HG02759 (cell line): ENCODE measurements around the gene GRPEL1.
"Not testable (repeated sequence)": the region's sequence is repeated elsewhere in the genome, so short reads cannot be mapped to it uniquely, and the experiment has no call there.

Experiments
- ATAC-seq: cut with Tn5 transposase; IDR thresholded peaks from one replicate; pipeline ENCODE4 v1.9.1; 2021; ENCODE audit warnings: mild to moderate bottlenecking, moderate library complexity; ENCODE audit not compliant: unreplicated experiment

Gene GRPEL1

DNA sequence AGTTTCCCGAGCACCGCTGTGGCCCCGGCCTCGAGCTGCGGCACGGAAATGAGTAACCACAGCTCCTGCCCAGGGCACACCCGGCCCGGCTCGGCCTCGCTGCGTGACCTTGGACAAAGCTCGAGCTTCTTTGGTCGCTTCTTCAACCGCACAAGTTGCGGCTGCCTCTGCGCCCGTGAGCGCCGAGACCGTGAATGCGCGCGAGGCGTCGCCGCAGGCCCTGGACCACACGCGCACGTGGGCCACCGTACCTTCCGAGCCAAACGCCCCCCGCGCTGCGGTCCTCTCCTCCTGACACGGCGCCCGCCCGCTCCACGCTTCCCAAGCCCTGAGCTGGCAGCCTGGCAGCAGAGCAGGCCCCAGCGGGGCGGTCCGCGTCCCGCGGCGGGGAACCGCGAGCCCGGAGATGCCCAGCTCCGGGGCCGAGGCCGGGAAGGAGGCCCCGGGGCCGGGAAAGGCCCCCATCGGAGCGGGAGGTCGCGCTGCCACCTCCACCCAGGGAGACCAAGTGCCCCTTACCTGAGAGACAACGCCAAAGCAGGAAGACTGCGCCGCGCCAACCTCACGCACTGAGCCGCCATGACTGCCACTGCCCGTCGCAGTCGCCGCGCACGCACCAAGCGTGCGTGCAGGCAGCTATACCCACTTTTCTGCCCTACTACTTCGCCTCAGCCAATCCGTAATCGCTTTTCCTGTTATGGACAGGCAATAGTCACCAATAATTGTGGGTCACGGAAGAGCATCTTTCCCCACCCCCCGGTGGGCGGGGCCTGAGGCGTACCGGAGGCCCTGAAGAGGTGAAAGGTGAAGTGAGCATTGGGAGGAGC lies at the start of gene GRPEL1:
GRPEL1 (minus strand) TSS at position 613 of the 827 bp plus-strand sequence; CDS start at position 581, 32 bp downstream.
- ATAC-seq: peak; percentile 93

GRCh38 chr4:7116705-7117104 lies 48.8 kb upstream of the GRPEL1 start:
- ATAC-seq: no peak

DNA sequence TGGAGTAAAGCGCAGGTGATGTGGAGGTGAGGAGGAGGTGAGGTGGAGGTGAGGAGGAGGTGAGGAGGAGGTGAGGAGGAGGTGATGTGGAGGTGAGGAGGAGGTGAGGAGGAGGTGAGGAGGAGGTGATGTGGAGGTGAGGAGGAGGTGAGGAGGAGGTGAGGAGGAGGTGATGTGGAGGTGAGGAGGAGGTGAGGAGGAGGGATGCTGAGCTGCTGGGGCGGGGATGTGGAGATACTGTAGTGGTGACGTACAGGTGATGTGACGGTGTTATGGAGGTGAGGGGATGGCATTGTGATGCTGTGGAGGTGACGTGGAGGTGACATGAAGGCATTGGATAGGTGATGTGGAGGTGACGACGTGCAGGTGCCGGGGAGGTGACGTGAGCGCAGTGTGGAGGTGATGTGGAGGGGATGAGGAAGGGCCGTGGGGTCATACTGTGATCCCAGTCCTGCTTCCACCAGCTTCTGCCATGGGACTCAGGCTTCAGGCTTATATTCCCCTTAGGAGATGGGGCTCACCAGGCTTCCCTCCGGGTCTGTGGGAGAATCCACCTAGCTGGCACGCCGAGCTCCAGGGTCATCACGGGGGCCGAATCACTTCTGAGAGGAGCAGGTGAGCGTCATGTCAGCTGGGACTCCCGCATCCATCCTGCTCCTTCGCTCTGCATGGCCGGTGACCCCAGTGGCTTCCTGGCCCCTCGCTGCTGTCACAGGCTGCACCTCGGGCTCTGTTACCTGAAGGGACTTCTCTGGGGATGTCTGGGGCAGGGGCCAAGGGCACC lies 47.9 kb upstream of the GRPEL1 start:
- ATAC-seq: no peak

- no peak for ATAC-seq
Observed at GRCh38 chr4:7112656-7113055, 44.8 kb upstream of the GRPEL1 start.

DNA sequence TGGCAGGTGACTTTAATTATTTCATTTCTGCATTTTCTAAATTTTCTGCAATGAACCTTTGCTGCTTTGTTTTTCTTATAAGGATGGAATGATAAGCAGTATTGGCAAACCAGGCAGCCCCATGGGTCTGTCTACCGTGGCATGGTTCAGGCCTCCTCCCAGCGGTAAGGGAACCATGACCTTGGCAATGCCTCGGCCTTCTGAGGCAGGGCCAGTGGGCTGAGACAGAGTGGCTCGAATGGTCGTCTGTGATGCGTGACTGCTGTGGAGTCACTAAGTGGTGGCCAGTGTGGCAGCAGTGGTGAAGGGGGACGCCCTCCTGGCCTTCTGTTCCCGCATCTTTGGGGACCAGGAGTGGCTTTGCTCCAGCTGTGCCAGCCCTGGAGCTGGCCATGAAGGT lies 43.6 kb upstream of the GRPEL1 start:
- no peak for ATAC-seq

DNA sequence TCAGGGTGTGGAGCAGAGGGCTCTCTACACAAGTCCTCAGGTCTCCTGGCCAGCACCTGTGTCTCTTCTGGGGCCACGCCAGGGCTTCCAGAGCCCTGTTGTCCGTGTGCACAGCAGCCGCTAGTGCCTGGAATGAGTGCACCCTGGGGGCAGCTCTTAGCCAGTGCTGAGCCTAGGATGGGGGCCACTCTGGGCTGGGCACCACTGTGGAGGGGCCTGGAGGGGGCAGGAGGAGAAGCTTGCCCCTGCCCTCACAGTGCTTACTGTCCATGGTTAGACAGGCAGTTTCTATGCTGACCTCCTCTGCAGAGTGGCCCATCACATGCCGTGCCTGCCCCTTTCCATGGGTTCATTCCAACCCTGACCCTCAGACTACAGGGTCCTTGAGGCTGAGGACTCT lies 42.7 kb upstream of the GRPEL1 start:
- no peak for ATAC-seq

GRCh38 chr4:7109169-7109568 lies 41.3 kb upstream of the GRPEL1 start:
- ATAC-seq: no peak

- ATAC-seq: no peak
Observed at GRCh38 chr4:7108660-7109059, 40.8 kb upstream of the GRPEL1 start.

GRCh38 chr4:7108046-7108625 lies 40.3 kb upstream of the GRPEL1 start:
- ATAC-seq: no peak

GRCh38 chr4:7107166-7107905 lies 39.5 kb upstream of the GRPEL1 start:
- ATAC-seq: no peak

DNA sequence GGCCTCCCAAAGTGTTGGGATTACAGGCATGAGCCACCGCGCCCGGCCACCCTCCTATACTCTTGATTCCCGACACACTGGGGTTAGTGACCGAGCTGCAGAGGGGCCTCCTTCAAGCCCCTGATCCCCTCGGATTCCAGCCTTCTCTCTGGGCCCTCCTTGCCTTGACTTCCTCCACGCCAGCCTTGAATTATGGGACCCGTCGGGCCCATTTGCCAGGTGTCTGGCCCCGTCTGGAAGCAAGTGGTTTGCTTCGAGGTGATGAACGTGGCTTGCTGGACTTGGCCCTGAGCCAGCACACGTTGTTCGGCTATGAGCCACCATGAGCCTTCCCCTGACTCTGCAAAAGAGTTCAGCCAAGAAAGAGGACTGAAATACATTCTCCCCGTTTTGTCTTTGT lies 37.4 kb upstream of the GRPEL1 start:
- no peak for ATAC-seq

DNA sequence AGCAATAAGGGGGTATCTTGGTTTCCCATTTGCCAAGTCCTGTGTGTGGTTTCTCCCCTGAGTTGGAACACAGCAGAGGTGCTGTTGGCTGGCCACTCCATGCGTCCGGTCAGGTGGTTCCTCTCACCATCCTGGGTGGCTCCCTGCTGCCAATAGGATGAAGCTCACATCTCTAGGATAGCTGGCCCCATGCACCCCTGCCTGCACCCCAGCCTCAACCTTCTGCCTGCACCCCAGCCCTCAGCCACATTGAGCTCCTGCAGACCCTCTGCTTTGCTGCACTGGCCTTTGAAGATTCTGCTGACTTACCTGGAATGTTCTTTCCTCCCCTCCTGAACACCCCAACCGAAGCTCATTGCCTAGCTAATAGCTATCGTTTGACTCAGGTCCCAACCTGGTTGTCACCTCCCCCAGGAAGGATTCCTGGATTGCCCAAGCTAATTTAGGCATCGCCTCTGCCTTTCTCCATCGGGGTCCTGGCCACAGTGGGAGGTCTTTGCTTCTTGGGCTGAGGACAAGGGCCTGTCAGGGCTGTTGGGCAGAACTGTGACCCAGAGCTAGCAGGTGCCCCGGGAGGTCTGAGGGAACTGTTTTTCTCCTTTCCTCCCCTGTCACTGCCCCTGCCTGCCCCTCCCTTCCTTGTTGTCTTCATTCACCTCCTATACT lies 36.6 kb upstream of the GRPEL1 start:
- ATAC-seq: no peak

GRCh38 chr4:7103607-7104365 lies 35.9 kb upstream of the GRPEL1 start:
- no peak for ATAC-seq

- ATAC-seq: peak; percentile 86
Observed at GRCh38 chr4:7103031-7103606, 35.3 kb upstream of the GRPEL1 start.

- not testable (repeated sequence) for ATAC-seq
Observed at GRCh38 chr4:7102516-7102909, 34.6 kb upstream of the GRPEL1 start.

- ATAC-seq: peak; percentile 71
Observed at GRCh38 chr4:7101692-7102515, 34.0 kb upstream of the GRPEL1 start.

DNA sequence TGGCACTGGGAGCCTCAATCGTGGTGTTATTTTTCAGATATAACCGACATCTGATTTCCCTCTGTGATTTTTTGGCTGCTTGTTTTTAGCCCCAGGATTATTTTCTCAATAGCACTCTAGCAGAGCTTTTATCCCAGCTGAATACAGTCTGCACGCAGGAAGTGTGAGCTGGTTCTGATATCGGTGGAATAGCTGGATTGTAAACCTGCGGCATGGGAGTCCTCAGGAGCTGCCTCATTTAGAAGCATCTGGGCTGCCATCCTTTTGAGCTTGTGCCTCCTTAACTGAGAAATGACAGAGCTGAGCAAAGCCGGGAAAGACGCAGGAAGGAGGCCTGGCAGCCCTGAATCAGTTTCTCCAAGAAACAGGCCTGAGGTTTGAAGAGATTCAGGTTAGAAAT lies 28.4 kb upstream of the GRPEL1 start:
- no peak for ATAC-seq

DNA sequence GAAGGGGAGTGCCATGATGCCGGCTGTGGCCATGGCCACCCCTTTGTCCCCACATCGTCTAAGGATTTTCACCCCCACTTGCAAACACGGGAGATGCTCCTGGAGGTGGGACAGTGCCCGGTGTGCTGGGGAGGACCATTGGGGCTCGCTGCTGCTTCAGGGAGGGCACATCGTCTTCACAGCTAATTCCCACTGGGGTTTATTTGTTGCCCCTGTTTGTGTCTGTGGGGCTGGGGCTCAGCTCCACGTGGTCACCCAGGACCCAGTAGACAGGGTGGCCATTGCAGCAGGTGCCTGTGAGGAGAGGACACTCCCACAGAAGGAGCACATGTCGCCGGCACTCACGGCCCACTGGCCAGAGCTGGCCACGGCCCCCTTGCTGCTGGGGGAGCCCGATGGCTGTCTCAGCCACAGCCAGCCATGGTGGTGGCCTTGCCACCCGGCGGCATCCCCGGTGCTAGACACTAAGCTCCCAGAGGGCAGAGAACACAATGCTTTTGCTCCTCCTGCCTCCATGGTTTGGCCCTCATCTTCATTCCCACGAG lies 27.8 kb upstream of the GRPEL1 start:
- no peak for ATAC-seq
